ENCODE results near the gene PINK1. TPM values are rescaled to one million over a fixed set of nuclear protein-coding genes. Genes with fewer than 3 reads are reported as not detected.

PINK1 gene
- polyA plus RNA-seq, 1 of the 3 experiments (the other 2 are of a cell fraction): 24.4 TPM

DNA sequence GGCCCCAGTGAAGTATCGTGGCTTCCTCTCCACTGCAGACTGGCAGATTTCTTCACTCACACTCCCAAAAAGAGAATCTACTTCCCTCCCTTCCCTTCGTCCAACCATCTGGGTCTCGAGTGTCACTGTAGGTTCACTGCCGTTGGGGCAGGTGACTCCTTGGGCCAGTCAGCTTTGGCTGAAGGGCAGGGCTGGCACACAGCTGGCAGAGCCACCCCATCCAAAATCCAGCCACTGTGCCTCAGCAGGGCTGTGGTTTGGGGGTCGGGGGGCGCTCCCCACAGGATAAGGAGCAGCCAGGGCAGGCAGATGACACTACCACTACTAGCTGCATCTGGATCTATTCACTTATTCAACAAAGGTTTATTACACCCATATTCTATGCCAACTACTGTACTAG is 9.8 kb downstream of the PINK1 start (continued):
- TF ChIP-seq FOXJ3 (CRISPR knock-in tag; IDR thresholded peaks at IDR 0.05): no peak
- TF ChIP-seq, protein P1, sequence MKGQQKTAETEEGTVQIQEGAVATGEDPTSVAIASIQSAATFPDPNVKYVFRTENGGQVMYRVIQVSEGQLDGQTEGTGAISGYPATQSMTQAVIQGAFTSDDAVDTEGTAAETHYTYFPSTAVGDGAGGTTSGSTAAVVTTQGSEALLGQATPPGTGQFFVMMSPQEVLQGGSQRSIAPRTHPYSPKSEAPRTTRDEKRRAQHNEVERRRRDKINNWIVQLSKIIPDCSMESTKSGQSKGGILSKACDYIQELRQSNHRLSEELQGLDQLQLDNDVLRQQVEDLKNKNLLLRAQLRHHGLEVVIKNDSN (IDR thresholded peaks at IDR 0.05; ENCODE audit: borderline replicate concordance, low read depth): no peak
- no peak for TF ChIP-seq NRF1 (IDR thresholded peaks at IDR 0.05; ENCODE audit: low read depth, low read length)
- TF ChIP-seq, protein P2, sequence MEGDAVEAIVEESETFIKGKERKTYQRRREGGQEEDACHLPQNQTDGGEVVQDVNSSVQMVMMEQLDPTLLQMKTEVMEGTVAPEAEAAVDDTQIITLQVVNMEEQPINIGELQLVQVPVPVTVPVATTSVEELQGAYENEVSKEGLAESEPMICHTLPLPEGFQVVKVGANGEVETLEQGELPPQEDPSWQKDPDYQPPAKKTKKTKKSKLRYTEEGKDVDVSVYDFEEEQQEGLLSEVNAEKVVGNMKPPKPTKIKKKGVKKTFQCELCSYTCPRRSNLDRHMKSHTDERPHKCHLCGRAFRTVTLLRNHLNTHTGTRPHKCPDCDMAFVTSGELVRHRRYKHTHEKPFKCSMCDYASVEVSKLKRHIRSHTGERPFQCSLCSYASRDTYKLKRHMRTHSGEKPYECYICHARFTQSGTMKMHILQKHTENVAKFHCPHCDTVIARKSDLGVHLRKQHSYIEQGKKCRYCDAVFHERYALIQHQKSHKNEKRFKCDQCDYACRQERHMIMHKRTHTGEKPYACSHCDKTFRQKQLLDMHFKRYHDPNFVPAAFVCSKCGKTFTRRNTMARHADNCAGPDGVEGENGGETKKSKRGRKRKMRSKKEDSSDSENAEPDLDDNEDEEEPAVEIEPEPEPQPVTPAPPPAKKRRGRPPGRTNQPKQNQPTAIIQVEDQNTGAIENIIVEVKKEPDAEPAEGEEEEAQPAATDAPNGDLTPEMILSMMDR (IDR thresholded peaks at IDR 0.05): no peak
- TF ChIP-seq JUND (IDR thresholded peaks at IDR 0.05): no peak
- TF ChIP-seq GABPA (IDR thresholded peaks at IDR 0.05; ENCODE audit: low read depth): no peak
- TF ChIP-seq GATA2 (CRISPR knock-in tag; IDR thresholded peaks at IDR 0.05): no peak

DNA sequence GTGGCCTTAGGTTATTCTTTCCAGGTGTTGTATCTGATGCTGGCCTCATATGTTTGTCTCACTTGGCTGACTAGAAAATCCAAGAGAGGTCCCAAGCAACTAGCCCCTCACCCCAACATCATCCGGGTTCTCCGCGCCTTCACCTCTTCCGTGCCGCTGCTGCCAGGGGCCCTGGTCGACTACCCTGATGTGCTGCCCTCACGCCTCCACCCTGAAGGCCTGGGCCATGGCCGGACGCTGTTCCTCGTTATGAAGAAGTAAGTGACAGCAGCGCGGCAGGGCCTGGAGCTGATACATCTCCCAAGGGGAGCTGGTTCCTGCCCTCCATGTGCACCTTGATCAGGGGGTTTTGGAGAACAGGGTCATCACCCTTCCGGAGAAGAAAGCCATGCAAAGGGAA is 11.2 kb downstream of the PINK1 start:
- 100% methylated on average over 13 of the region's 13 CpGs for WGBS (ENCODE audit: low lambda C conversion rate)
- DNase-seq: no peak
- H3K27ac ChIP-seq (ENCODE audit: low read depth in 2 of 2, low read length in 1 of 2): no peak overlapping the region
- no peaks in the 10 kb centered on the region for H4K20me1 ChIP-seq (ENCODE audit: insufficient read depth)
- no peaks in the 10 kb centered on the region for H3K9me3 ChIP-seq
- H3K4me3 ChIP-seq (ENCODE audit: low read depth in 2 of 2, low read length in 1 of 2): no peak overlapping the region
- no peak overlapping the region for H3K4me2 ChIP-seq
- no peak overlapping the region for H3K9ac ChIP-seq
- TF ChIP-seq ELF1 (IDR thresholded peaks at IDR 0.05) (no peak), MXI1 (IDR thresholded peaks at IDR 0.05; ENCODE audit: low read depth, low read length) (no peak), JUND (IDR thresholded peaks at IDR 0.05) (no peak), POLR2AphosphoS5 (IDR thresholded peaks at IDR 0.05; ENCODE audit: low read depth, low read length) (no peak), RCOR1 (IDR thresholded peaks at IDR 0.05; ENCODE audit: low read length) (no peak), RAD21 (IDR thresholded peaks at IDR 0.05; ENCODE audit: low read length) (no peak), MEF2A (IDR thresholded peaks at IDR 0.05; ENCODE audit: borderline replicate concordance, low read depth) (no peak), RFX5 (IDR thresholded peaks at IDR 0.05; ENCODE audit: low read length) (no peak), RXRA (IDR thresholded peaks at IDR 0.05; ENCODE audit: borderline replicate concordance, low read depth) (no peak), GABPA (IDR thresholded peaks at IDR 0.05; ENCODE audit: low read depth) (no peak), NFIC (IDR thresholded peaks at IDR 0.05; ENCODE audit: borderline replicate concordance) (no peak), TEAD4 (IDR thresholded peaks at IDR 0.05; ENCODE audit: borderline replicate concordance, insufficient read depth) (no peak), TCF12 (IDR thresholded peaks at IDR 0.05) (no peak)
- TF ChIP-seq, protein P2 (IDR thresholded peaks at IDR 0.05): no peak
- TF ChIP-seq, protein P1 (IDR thresholded peaks at IDR 0.05; ENCODE audit: borderline replicate concordance, low read depth): no peak
- TF ChIP-seq, protein P3, sequence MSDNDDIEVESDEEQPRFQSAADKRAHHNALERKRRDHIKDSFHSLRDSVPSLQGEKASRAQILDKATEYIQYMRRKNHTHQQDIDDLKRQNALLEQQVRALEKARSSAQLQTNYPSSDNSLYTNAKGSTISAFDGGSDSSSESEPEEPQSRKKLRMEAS (IDR thresholded peaks at IDR 0.05; ENCODE audit: low read depth): no peak
- TF ChIP-seq, protein P4, sequence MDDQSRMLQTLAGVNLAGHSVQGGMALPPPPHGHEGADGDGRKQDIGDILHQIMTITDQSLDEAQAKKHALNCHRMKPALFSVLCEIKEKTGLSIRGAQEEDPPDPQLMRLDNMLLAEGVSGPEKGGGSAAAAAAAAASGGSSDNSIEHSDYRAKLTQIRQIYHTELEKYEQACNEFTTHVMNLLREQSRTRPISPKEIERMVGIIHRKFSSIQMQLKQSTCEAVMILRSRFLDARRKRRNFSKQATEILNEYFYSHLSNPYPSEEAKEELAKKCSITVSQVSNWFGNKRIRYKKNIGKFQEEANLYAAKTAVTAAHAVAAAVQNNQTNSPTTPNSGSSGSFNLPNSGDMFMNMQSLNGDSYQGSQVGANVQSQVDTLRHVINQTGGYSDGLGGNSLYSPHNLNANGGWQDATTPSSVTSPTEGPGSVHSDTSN (IDR thresholded peaks at IDR 0.05): no peak
- no peaks in the 10 kb centered on the region for H3K9me2 ChIP-seq
- no peaks in the 10 kb centered on the region for H3K79me2 ChIP-seq (ENCODE audit: insufficient read depth)
- peaks cover 17 to 25% of the 10 kb centered on the region in 2 experiments for H3K36me3 ChIP-seq (replicated peaks in 1 of 2; ENCODE audit: control insufficient read depth in 1 of 2, insufficient read depth in 2 of 2, low read length in 1 of 2)
- H3K27me3 ChIP-seq (ENCODE audit: insufficient read depth): no peaks in the 10 kb centered on the region
- no peak overlapping the region for H2AFZ ChIP-seq (ENCODE audit: low read depth)
- POLR2A ChIA-PET: no interaction called here
- H3K4me1 ChIP-seq (ENCODE audit: control insufficient read depth in 1 of 2, insufficient read depth in 2 of 2, low read depth in 1 of 2, low read length in 1 of 2): no peaks in the 10 kb centered on the region
- H3F3A ChIP-seq (replicated peaks; ENCODE audit: insufficient read depth): no peaks in the 10 kb centered on the region
- CTCF ChIA-PET: no interaction called here
